GM21367 (cell line): Measurements from ENCODE around the gene FHIT.

Source experiments
- ATAC-seq: cut with Tn5 transposase; IDR thresholded peaks from one replicate; pipeline ENCODE4 v1.9.1; 2021; ENCODE audit not compliant: unreplicated experiment

The FHIT gene

GRCh38 chr3:61251174-61251972 lies at the start of gene FHIT:
Gene FHIT (minus strand): TSS chr3:61251452.
- ATAC-seq: peak; percentile 88

GRCh38 chr3:61300786-61301185 lies 49.5 kb upstream of the FHIT start:
- ATAC-seq: no peak

- no peak for ATAC-seq
These were observed 48.7 kb upstream of the FHIT start for GRCh38 chr3:61300006-61300380.

- ATAC-seq: no peak
These were observed 48.2 kb upstream of the FHIT start for GRCh38 chr3:61299343-61300005.

- ATAC-seq: no peak
These were observed 46.6 kb upstream of the FHIT start for GRCh38 chr3:61297821-61298220.

GRCh38 chr3:61288446-61288845 lies 37.2 kb upstream of the FHIT start:
- no peak for ATAC-seq

GRCh38 chr3:61283876-61284275 lies 32.6 kb upstream of the FHIT start:
- ATAC-seq: no peak

- no peak for ATAC-seq
These were observed 27.5 kb upstream of the FHIT start for GRCh38 chr3:61278713-61279112.

GRCh38 chr3:61277411-61277810 lies 26.2 kb upstream of the FHIT start:
- no peak for ATAC-seq

- ATAC-seq: no peak
These were observed 18.2 kb upstream of the FHIT start for GRCh38 chr3:61269435-61269834.

GRCh38 chr3:61268644-61269043 lies 17.4 kb upstream of the FHIT start:
- no peak for ATAC-seq

GRCh38 chr3:61264281-61264680 lies 13.0 kb upstream of the FHIT start:
- no peak for ATAC-seq

- ATAC-seq: no peak
These were observed 5.9 kb upstream of the FHIT start for GRCh38 chr3:61257148-61257547.

GRCh38 chr3:61253756-61254155 lies 2.5 kb upstream of the FHIT start:
- no peak for ATAC-seq

- ATAC-seq: no peak
These were observed 1.6 kb upstream of the FHIT start for GRCh38 chr3:61252836-61253235.

GRCh38 chr3:61250784-61251173 lies 473 bp downstream of the FHIT start:
- ATAC-seq: no peak

- ATAC-seq: no peak
These were observed 2.8 kb downstream of the FHIT start for GRCh38 chr3:61248496-61248895.

GRCh38 chr3:61247191-61247590 lies 4.1 kb downstream of the FHIT start:
- ATAC-seq: no peak

- no peak for ATAC-seq
These were observed 11.4 kb downstream of the FHIT start for GRCh38 chr3:61239871-61240270.

- no peak for ATAC-seq
These were observed 13.4 kb downstream of the FHIT start for GRCh38 chr3:61237858-61238257.

GRCh38 chr3:61236556-61236955 lies 14.7 kb downstream of the FHIT start:
- peak; percentile 88 for ATAC-seq

- no peak for ATAC-seq
These were observed 17.5 kb downstream of the FHIT start for GRCh38 chr3:61233746-61234145.

GRCh38 chr3:61231693-61232092 lies 19.6 kb downstream of the FHIT start:
- ATAC-seq: no peak
